CD14-positive monocyte (primary cell): Measurements from ENCODE around the gene SGK2. TPM values are rescaled to one million over a fixed set of nuclear protein-coding genes. Genes with fewer than 3 reads are reported as not detected.

Experiments used
- DNase-seq, 3 donors: peaks; one replicate each; pipeline ENCODE4 v3.0.0-alpha.2; 2011 to 2022
- H2AFZ ChIP-seq: 2 replicates; pipeline ENCODE4 v1.6.0; 2012; ENCODE audit warnings: mild to moderate bottlenecking, low read depth, low read length, inconsistent platforms; ENCODE audit not compliant: insufficient read depth, poor library complexity, severe bottlenecking
- H3K27ac ChIP-seq, 2 donors: 1 replicate in 1 of 2; 2 replicates in 1 of 2; pipeline ENCODE4 v1.5.1; 2012 to 2013; ENCODE audit warnings: low read length in 2 of 2, control low read depth in 1 of 2, inconsistent platforms in 1 of 2, low read depth in 1 of 2, mild to moderate bottlenecking in 1 of 2
- H3K27me3 ChIP-seq, 2 donors: one replicate each; pipeline versions ENCODE4 v1.6.0 to v1.6.1; 2011 to 2013; ENCODE audit warnings: low read length in 2 of 2; ENCODE audit not compliant: control insufficient read depth in 2 of 2, insufficient read depth in 2 of 2
- H3K36me3 ChIP-seq, 2 donors: replicated peaks in 1 of 2; 1 replicate in 1 of 2; 2 replicates in 1 of 2; pipeline versions ENCODE4 v1.5.1 to v1.6.1; 2012 to 2013; ENCODE audit warnings: low read length in 2 of 2, control low read depth in 1 of 2, inconsistent platforms in 1 of 2, mild to moderate bottlenecking in 1 of 2; ENCODE audit not compliant: insufficient read depth in 2 of 2, control insufficient read depth in 1 of 2
- H3K4me1 ChIP-seq, 2 donors: 1 replicate in 1 of 2; 2 replicates in 1 of 2; pipeline versions ENCODE4 v1.5.1 to v1.6.1; 2012 to 2013; ENCODE audit warnings: low read length in 2 of 2, control low read depth in 1 of 2, inconsistent platforms in 1 of 2, mild to moderate bottlenecking in 1 of 2, moderate library complexity in 1 of 2; ENCODE audit not compliant: insufficient read depth in 2 of 2, control insufficient read depth in 1 of 2
- H3K4me2 ChIP-seq: replicated peaks from 2 replicates; pipeline ENCODE3; 2012; ENCODE audit warnings: low read length, moderate library complexity, mild to moderate bottlenecking; ENCODE audit not compliant: poor library complexity, severe bottlenecking; ENCODE audit errors: extremely low read depth
- H3K4me3 ChIP-seq, 3 experiments: fragments of 200-600 bp in 1 of 3; sonication (generic) in 1 of 3; replicated peaks in 1 of 3; 1 replicate in 2 of 3; 2 replicates in 1 of 3; pipeline ENCODE4 v1.5.1; 2011 to 2013; ENCODE audit warnings: low read length in 3 of 3, mild to moderate bottlenecking in 3 of 3, control low read depth in 2 of 3, low read depth in 2 of 3, inconsistent platforms in 1 of 3, moderate library complexity in 1 of 3
- H3K79me2 ChIP-seq: 2 replicates; pipeline ENCODE4 v1.6.0; 2012; ENCODE audit warnings: mild to moderate bottlenecking, control low read depth, inconsistent platforms, low read length, moderate library complexity; ENCODE audit not compliant: insufficient read depth
- H3K9ac ChIP-seq: 2 replicates; pipeline ENCODE4 v1.6.0; 2017; ENCODE audit warnings: low read length, mild to moderate bottlenecking; ENCODE audit not compliant: insufficient read depth, poor library complexity, severe bottlenecking
- H3K9me3 ChIP-seq, 2 donors: replicated peaks in 1 of 2; 1 replicate in 1 of 2; 2 replicates in 1 of 2; pipeline versions ENCODE4 v1.5.1 to v1.6.1; 2012 to 2013; ENCODE audit warnings: low read length in 2 of 2, control low read depth in 1 of 2; ENCODE audit not compliant: control insufficient read depth in 1 of 2, insufficient read depth in 1 of 2
- H4K20me1 ChIP-seq: 2 replicates; pipeline ENCODE4 v1.6.0; 2012; ENCODE audit warnings: mild to moderate bottlenecking, low read length, control low read depth, moderate library complexity; ENCODE audit not compliant: insufficient read depth
- H3K27ac Mint-ChIP-seq, 7 donors: one replicate each; pipeline ENCODE4 v1.8.0; 2020; ENCODE audit warnings: mild to moderate bottlenecking in 7 of 7, mixed read lengths in 7 of 7, moderate library complexity in 6 of 7, inconsistent platforms in 2 of 7
- H3K27me3 Mint-ChIP-seq, 3 donors: one replicate each; pipeline ENCODE4 v1.8.0; 2021 to 2022; ENCODE audit warnings: low read depth in 3 of 3, mild to moderate bottlenecking in 3 of 3, mixed read lengths in 3 of 3, moderate library complexity in 3 of 3, inconsistent platforms in 1 of 3
- H3K36me3 Mint-ChIP-seq, 2 donors: one replicate each; pipeline ENCODE4 v1.8.0; 2020; ENCODE audit warnings: mixed read lengths in 2 of 2, inconsistent platforms in 1 of 2, mild to moderate bottlenecking in 1 of 2
- H3K4me1 Mint-ChIP-seq: one replicate; pipeline ENCODE4 v1.8.0; 2020; ENCODE audit warnings: mild to moderate bottlenecking, mixed read lengths
- H3K4me3 Mint-ChIP-seq, 2 donors: one replicate each; pipeline ENCODE4 v1.8.0; 2020; ENCODE audit warnings: mild to moderate bottlenecking in 2 of 2, mixed read lengths in 2 of 2, moderate library complexity in 1 of 2
- H3K9me3 Mint-ChIP-seq, 7 donors: one replicate each; pipeline ENCODE4 v1.8.0; 2020 to 2022; ENCODE audit warnings: mixed read lengths in 7 of 7, mild to moderate bottlenecking in 6 of 7, moderate library complexity in 6 of 7, inconsistent platforms in 2 of 7
- WGBS: methylation state at CpG from one replicate; pipeline ENCODE4 v1.1.5; 2013; ENCODE audit warnings: missing lambda C conversion rate; ENCODE audit not compliant: insufficient coverage; 5-methylcytosine and 5-hydroxymethylcytosine counted together
- intact Hi-C, 2 donors: fragments of 100-400 bp; cut with micrococcal nuclease; formaldehyde crosslinking; loops; one replicate each; pipeline versions ENCODE4 v1.15.0 to v1.15.1; 2023
- polyA plus RNA-seq, 3 donors: library from polyadenylated mRNA; depleted of rRNA in 1 of 3; unstranded in 2 of 3; stranded (reverse) in 1 of 3; fragments of 300-500 nt in 2 of 3; fragments of >200 nt in 1 of 3; fragmentation: Illumina TruSeq in 2 of 3; gene quantifications; 1 replicate in 2 of 3; 2 replicates in 1 of 3; pipeline ENCODE4 v1.2.3, GENCODE V29; 2012 to 2021
- TF ChIP-seq, protein P1 (sequence below): fragments of 200-600 bp; IDR thresholded peaks from one replicate; pipeline ENCODE4 v1.8.0; 2022; ENCODE audit warnings: antibody characterized with exemption, mild to moderate bottlenecking

The SGK2 gene
- polyA plus RNA-seq, 3 donors = 0.17 TPM; not detected in 2

DNA sequence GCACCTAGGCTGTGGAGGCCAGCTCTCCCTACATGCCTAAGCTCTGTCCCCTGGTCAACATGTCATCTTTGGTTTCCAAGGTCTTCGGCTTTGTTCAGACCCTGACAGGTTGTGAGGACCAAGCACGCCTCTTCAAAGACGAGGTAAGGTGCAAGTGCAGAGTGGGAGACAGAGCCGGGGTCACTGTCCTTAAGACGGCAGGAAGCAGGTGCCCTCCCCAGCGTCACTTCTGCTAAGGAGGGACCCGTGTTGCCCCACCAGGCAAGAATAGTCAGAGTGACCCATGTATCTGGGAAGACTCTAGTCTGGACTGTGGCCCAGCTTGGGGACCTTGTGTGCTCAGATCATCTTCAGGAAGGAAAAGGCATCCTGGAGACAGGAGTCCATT, 18.2 kb upstream of the SGK2 start:
- no peak overlapping the region for H2AFZ ChIP-seq
- no peaks in the 10 kb centered on the region for H3K79me2 ChIP-seq
- peaks cover 14% of the 10 kb centered on the region for H3K4me1 Mint-ChIP-seq
- H3K9me3 ChIP-seq = no peaks in the 10 kb centered on the region
- peaks cover 6 to 8% of the 10 kb centered on the region in 2 donors for H3K36me3 Mint-ChIP-seq
- H3K4me2 ChIP-seq = no peak overlapping the region
- TF ChIP-seq, protein P1, sequence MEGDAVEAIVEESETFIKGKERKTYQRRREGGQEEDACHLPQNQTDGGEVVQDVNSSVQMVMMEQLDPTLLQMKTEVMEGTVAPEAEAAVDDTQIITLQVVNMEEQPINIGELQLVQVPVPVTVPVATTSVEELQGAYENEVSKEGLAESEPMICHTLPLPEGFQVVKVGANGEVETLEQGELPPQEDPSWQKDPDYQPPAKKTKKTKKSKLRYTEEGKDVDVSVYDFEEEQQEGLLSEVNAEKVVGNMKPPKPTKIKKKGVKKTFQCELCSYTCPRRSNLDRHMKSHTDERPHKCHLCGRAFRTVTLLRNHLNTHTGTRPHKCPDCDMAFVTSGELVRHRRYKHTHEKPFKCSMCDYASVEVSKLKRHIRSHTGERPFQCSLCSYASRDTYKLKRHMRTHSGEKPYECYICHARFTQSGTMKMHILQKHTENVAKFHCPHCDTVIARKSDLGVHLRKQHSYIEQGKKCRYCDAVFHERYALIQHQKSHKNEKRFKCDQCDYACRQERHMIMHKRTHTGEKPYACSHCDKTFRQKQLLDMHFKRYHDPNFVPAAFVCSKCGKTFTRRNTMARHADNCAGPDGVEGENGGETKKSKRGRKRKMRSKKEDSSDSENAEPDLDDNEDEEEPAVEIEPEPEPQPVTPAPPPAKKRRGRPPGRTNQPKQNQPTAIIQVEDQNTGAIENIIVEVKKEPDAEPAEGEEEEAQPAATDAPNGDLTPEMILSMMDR = no peak
- no peak overlapping the region for H3K4me3 ChIP-seq
- peaks cover 0 to 17% of the 10 kb centered on the region in 2 donors for H3K36me3 ChIP-seq
- no peak overlapping the region for H3K27ac Mint-ChIP-seq
- intact Hi-C loops = no loop called here
- H3K4me3 Mint-ChIP-seq = no peak overlapping the region
- peaks cover 0 to 1% (median 0%) of the 10 kb centered on the region in 3 donors for H3K27me3 Mint-ChIP-seq
- no peaks in the 10 kb centered on the region for H3K27me3 ChIP-seq
- H3K27ac ChIP-seq = no peak overlapping the region
- WGBS = 80% methylated on average over 5 of the region's 7 CpGs
- H3K4me1 ChIP-seq = peaks cover 10% of the 10 kb centered on the region in 2 donors
- H3K9me3 Mint-ChIP-seq = peaks cover 0 to 3% (median 0%) of the 10 kb centered on the region in 7 donors
- no peak for DNase-seq
- no peak overlapping the region for H3K9ac ChIP-seq
- H4K20me1 ChIP-seq = no peaks in the 10 kb centered on the region

DNA sequence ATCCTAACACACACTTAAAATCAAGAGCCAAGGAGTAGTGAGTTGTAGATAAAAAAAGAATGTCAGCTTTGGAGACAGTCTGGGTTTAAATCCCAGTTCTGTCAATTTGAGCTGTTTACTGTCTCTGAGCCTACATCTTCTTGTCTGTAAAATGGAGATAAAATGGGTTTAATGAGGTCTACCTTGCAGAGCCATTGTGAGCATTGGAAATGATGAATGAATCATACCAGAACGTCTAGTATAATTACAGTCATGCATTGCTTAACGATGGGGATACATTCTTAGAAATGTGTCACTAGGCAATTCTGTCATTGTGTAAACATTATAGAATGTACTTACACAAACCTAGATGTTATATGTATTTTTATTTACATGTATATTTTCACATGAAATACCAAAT, 17.6 kb upstream of the SGK2 start:
- Histone ChIP-seq H3K9ac (no peak overlapping the region), H2AFZ (no peak overlapping the region), H3K4me3 (no peak overlapping the region), H3K79me2 (no peaks in the 10 kb centered on the region), H3K4me1 (peaks cover 10% of the 10 kb centered on the region in 2 donors), H4K20me1 (no peaks in the 10 kb centered on the region), H3K36me3 (peaks cover 0 to 14% of the 10 kb centered on the region in 2 donors), H3K27ac (no peak overlapping the region), H3K9me3 (no peaks in the 10 kb centered on the region), H3K4me2 (no peak overlapping the region), H3K27me3 (no peaks in the 10 kb centered on the region)
- WGBS = no CpG with 5 or more reads among the region's 2 CpGs
- peaks cover 0 to 3% (median 0%) of the 10 kb centered on the region in 7 donors for H3K9me3 Mint-ChIP-seq
- no peak for DNase-seq
- peaks cover 5 to 6% of the 10 kb centered on the region in 2 donors for H3K36me3 Mint-ChIP-seq
- TF ChIP-seq, protein P1 = no peak
- intact Hi-C loops = no loop called here
- H3K4me1 Mint-ChIP-seq = peaks cover 14% of the 10 kb centered on the region
- peaks cover 0 to 2% (median 0%) of the 10 kb centered on the region in 3 donors for H3K27me3 Mint-ChIP-seq
- no peak overlapping the region for H3K4me3 Mint-ChIP-seq
- no peak overlapping the region for H3K27ac Mint-ChIP-seq
